C4-2B (cell line): ENCODE measurements around the gene CS.
"Not testable (repeated sequence)": the region's sequence is repeated elsewhere in the genome, so short reads cannot be mapped to it uniquely, and the experiment has no call there.

Experiments used
- H3K27ac ChIP-seq: fragments of 450-650 bp; 2 replicates; pipeline ENCODE4 v1.5.1; 2017
- CTCF ChIP-seq: fragments of 450-650 bp; conservative IDR thresholded peaks from 2 replicates; pipeline ENCODE4 v1.5.1; 2017; ENCODE audit warnings: mild to moderate bottlenecking
- ZFX ChIP-seq: fragments of 450-650 bp; IDR thresholded peaks from 2 replicates; pipeline ENCODE4 v1.6.1; 2017

CS gene

GRCh38 chr12:56337753-56338251, 37.7 kb upstream of the CS start:
- TF ChIP-seq CTCF: no peak
- no peak for TF ChIP-seq ZFX
- H3K27ac ChIP-seq: no peak overlapping the region

GRCh38 chr12:56336361-56337167, 36.4 kb upstream of the CS start:
- TF ChIP-seq CTCF (no peak), ZFX (no peak)
- no peak overlapping the region for H3K27ac ChIP-seq

- not testable (repeated sequence) for H3K27ac ChIP-seq
Measured at GRCh38 chr12:56335527-56335926, 35.4 kb upstream of the CS start.

- peak overlapping the region; percentile 92 for H3K27ac ChIP-seq
- TF ChIP-seq CTCF (no peak; the same call in 1 of the 2 replicates), ZFX (no peak)
Measured at GRCh38 chr12:56334490-56334793, 34.3 kb upstream of the CS start.

- no peak for TF ChIP-seq ZFX
- no peak; the same call in 1 of the 2 replicates for TF ChIP-seq CTCF
- H3K27ac ChIP-seq: peak within 1 kb of the TSS; percentile 92
Measured at GRCh38 chr12:56333679-56334489, 33.8 kb upstream of the CS start, which contains the start of gene PAN2. TSS of gene PAN2 (minus strand) at chr12:56334000. CDS start at chr12:56333094, 906 bp downstream.

- peak overlapping the region; percentile 92 for H3K27ac ChIP-seq
- TF ChIP-seq ZFX: no peak
- TF ChIP-seq CTCF: no peak
Measured at GRCh38 chr12:56333197-56333678, 33.1 kb upstream of the CS start.

GRCh38 chr12:56332512-56333196, 32.5 kb upstream of the CS start:
- peak overlapping the region; percentile 92 for H3K27ac ChIP-seq

More at GRCh38 chr12:56332512-56333196, 32.5 kb upstream of the CS start:
- TF ChIP-seq CTCF: no peak
